Upper lobe of right lung (tissue), 1 donor: ENCODE data around the gene ARVCF. TPM values are rescaled to one million over a fixed set of nuclear protein-coding genes. Genes with fewer than 3 reads are reported as not detected.
A peak's percentile ranks its signal among the peaks of the same experiment; 100 is the strongest.

Source experiments
- ATAC-seq: fragments of 200-7000 bp; cut with Tn5 transposase; one replicate; pipeline ENCODE4 v1.9.1; 2020; ENCODE audit warnings: mild to moderate bottlenecking, moderate library complexity
- DNase-seq: peaks from one replicate; pipeline ENCODE4 v3.0.0-alpha.2; 2020
- H3K27ac ChIP-seq: fragments of 200-600 bp; one replicate; pipeline ENCODE4 v1.8.0; 2022
- H3K27me3 ChIP-seq: fragments of 200-600 bp; one replicate; pipeline ENCODE4 v1.8.0; 2022; ENCODE audit warnings: mild to moderate bottlenecking
- H3K36me3 ChIP-seq: fragments of 200-600 bp; one replicate; pipeline ENCODE4 v1.8.0; 2022
- H3K4me1 ChIP-seq: fragments of 200-600 bp; one replicate; pipeline ENCODE4 v1.8.0; 2022
- H3K4me3 ChIP-seq: fragments of 200-600 bp; one replicate; pipeline ENCODE4 v1.8.0; 2022; ENCODE audit warnings: mild to moderate bottlenecking
- H3K9me3 ChIP-seq: fragments of 200-600 bp; one replicate; pipeline ENCODE4 v1.8.0; 2022
- CTCF ChIP-seq: fragments of 200-600 bp; IDR thresholded peaks from one replicate; pipeline ENCODE4 v1.8.0; 2022; ENCODE audit warnings: antibody characterized with exemption
- intact Hi-C: fragments of 100-400 bp; cut with DNase I; formaldehyde crosslinking; loops from one replicate; pipeline ENCODE4 v1.11.0; 2022
- total RNA-seq: library from RNA; stranded (reverse); fragmentation: NEBNext Ultra II Directional; extraction: Animal tissue kit (Norgen Biotek cat#: 25700); gene quantifications from one replicate; pipeline ENCODE4 v1.2.1, GENCODE V29; 2021
- donor health status: DM: no; HTN: yes; CAD: no; lungs with severe emphysema.

Gene ARVCF
- total RNA-seq, 1 donor from 2014 or later: 25.4 TPM

GRCh38 chr22:19969141-19969928 is 47.3 kb downstream of the ARVCF start:
- no peak for ATAC-seq
- intact Hi-C loops: no loop called here
- DNase-seq: no peak
- H3K27ac ChIP-seq: no peak overlapping the region
- H3K4me3 ChIP-seq: no peak overlapping the region
- no peaks in the 10 kb centered on the region for H3K27me3 ChIP-seq
- no peak for TF ChIP-seq CTCF
- H3K36me3 ChIP-seq: peaks cover 46% of the 10 kb centered on the region
- H3K4me1 ChIP-seq: peaks cover 9% of the 10 kb centered on the region
- no peaks in the 10 kb centered on the region for H3K9me3 ChIP-seq

- ATAC-seq: no peak
- no peak overlapping the region for H3K4me3 ChIP-seq
- DNase-seq: no peak
- peaks cover 9% of the 10 kb centered on the region for H3K4me1 ChIP-seq
- no peaks in the 10 kb centered on the region for H3K9me3 ChIP-seq
- intact Hi-C loops: no loop called here
- no peak overlapping the region for H3K27ac ChIP-seq
- no peak for TF ChIP-seq CTCF
- H3K27me3 ChIP-seq: no peaks in the 10 kb centered on the region
- H3K36me3 ChIP-seq: peaks cover 55% of the 10 kb centered on the region
These were observed 48.2 kb downstream of the ARVCF start for GRCh38 chr22:19968450-19968891.

GRCh38 chr22:19967850-19968449 is 48.7 kb downstream of the ARVCF start:
- peaks cover 9% of the 10 kb centered on the region for H3K4me1 ChIP-seq
- intact Hi-C loops: no loop called here
- no peaks in the 10 kb centered on the region for H3K9me3 ChIP-seq
- TF ChIP-seq CTCF: no peak
- no peak for ATAC-seq
- H3K27ac ChIP-seq: no peak overlapping the region
- no peaks in the 10 kb centered on the region for H3K27me3 ChIP-seq
- no peak for DNase-seq
- H3K36me3 ChIP-seq: peaks cover 49% of the 10 kb centered on the region
- no peak overlapping the region for H3K4me3 ChIP-seq

- TF ChIP-seq CTCF: no peak
- H3K4me1 ChIP-seq: peaks cover 16% of the 10 kb centered on the region
- H3K36me3 ChIP-seq: peaks cover 47% of the 10 kb centered on the region
- H3K9me3 ChIP-seq: no peaks in the 10 kb centered on the region
- ATAC-seq: no peak
- H3K4me3 ChIP-seq: no peak overlapping the region
- intact Hi-C loops: no loop called here
- H3K27ac ChIP-seq: no peak overlapping the region
- no peak for DNase-seq
- no peaks in the 10 kb centered on the region for H3K27me3 ChIP-seq
These were observed 49.5 kb downstream of the ARVCF start for GRCh38 chr22:19966908-19967750.

GRCh38 chr22:19965771-19966709 is 50.6 kb downstream of the ARVCF start:
- H3K9me3 ChIP-seq: no peaks in the 10 kb centered on the region
- H3K36me3 ChIP-seq: peaks cover 47% of the 10 kb centered on the region
- intact Hi-C loops: no loop called here
- no peak overlapping the region for H3K4me3 ChIP-seq
- H3K27me3 ChIP-seq: no peaks in the 10 kb centered on the region
- no peak for DNase-seq
- H3K27ac ChIP-seq: no peak overlapping the region
- TF ChIP-seq CTCF: peak; percentile 21
- ATAC-seq: no peak
- H3K4me1 ChIP-seq: peaks cover 18% of the 10 kb centered on the region
